AG10803 (cell line): ENCODE data around the gene SNX7.
A peak's percentile ranks its signal among the peaks of the same experiment; 100 is the strongest.

Source experiments
- DNase-seq: peaks from one replicate; pipeline ENCODE4 v3.0.0; 2010; ENCODE audit warnings: low read depth
- H3K4me3 ChIP-seq: 2 replicates; pipeline ENCODE4 v1.5.1; 2011; ENCODE audit warnings: mild to moderate bottlenecking, low read length, control low read depth
- CTCF ChIP-seq: conservative IDR thresholded peaks from 2 replicates; pipeline ENCODE4 v1.5.1; 2011; ENCODE audit warnings: mild to moderate bottlenecking, low read length, control low read depth, inconsistent platforms

The SNX7 gene

GRCh38 chr1:98705591-98705990 is 44.1 kb downstream of the SNX7 start:
- DNase-seq: no peak
- no peak overlapping the region for H3K4me3 ChIP-seq
- no peak for TF ChIP-seq CTCF

- TF ChIP-seq CTCF: no peak
- H3K4me3 ChIP-seq: no peak overlapping the region
- DNase-seq: peak; percentile 38
Measured at GRCh38 chr1:98706173-98706843, 44.8 kb downstream of the SNX7 start.

- no peak for TF ChIP-seq CTCF
- no peak overlapping the region for H3K4me3 ChIP-seq
- no peak for DNase-seq
Measured at GRCh38 chr1:98707556-98707955, 46.0 kb downstream of the SNX7 start.

- DNase-seq: no peak
- H3K4me3 ChIP-seq: no peak overlapping the region
- TF ChIP-seq CTCF: no peak
Measured at GRCh38 chr1:98709906-98710305, 48.4 kb downstream of the SNX7 start.

GRCh38 chr1:98723574-98723973 is 62.1 kb downstream of the SNX7 start:
- TF ChIP-seq CTCF: no peak
- no peak for DNase-seq
- no peak overlapping the region for H3K4me3 ChIP-seq

GRCh38 chr1:98732985-98733781 is 71.7 kb downstream of the SNX7 start:
- no peak for DNase-seq
- H3K4me3 ChIP-seq: no peak overlapping the region
- no peak for TF ChIP-seq CTCF

- H3K4me3 ChIP-seq: no peak overlapping the region
- peak; percentile 29 for DNase-seq
- TF ChIP-seq CTCF: no peak
Measured at GRCh38 chr1:98733782-98734112, 72.2 kb downstream of the SNX7 start.
